A673 (cell line): Measurements from ENCODE around the gene SLC51A. TPM values are rescaled to one million over a fixed set of nuclear protein-coding genes. Genes with fewer than 3 reads are reported as not detected.

Experiments
- Bru-seq: library from RNA; stranded (reverse); fragments of 400-500 nt; gene quantifications from one replicate; lab custom pipeline; 2021; lab: Mats Ljungman, UMichigan
- BruChase-seq, 2 experiments: library from RNA; stranded (reverse); fragments of 400-500 nt; gene quantifications; one replicate each; lab custom pipeline; 2021; lab: Mats Ljungman, UMichigan
- BruUV-seq: library from RNA; stranded (reverse); fragments of 400-500 nt; replicated peaks from 2 replicates; lab custom pipeline; 2021; lab: Mats Ljungman, UMichigan
- CTCF ChIA-PET: fragments of 300-600 bp; sonication (Branson Sonifier 250); formaldehyde crosslinking; loops from one replicate; lab custom pipeline; 2022; ENCODE audit warnings: antibody characterized with exemption; lab: Charles Lee
- POLR2A ChIA-PET: fragments of 300-600 bp; sonication (Branson Sonifier 250); formaldehyde crosslinking; loops from one replicate; lab custom pipeline; 2022; ENCODE audit warnings: antibody characterized with exemption; ENCODE audit not compliant: low non-redundant PET; lab: Charles Lee
- DNase-seq: peaks from one replicate; pipeline ENCODE4 v3.0.0-alpha.2; 2015; ENCODE audit warnings: low spot score
- H3K27ac ChIP-seq: fragments of 200-600 bp; sonication (generic); 2 replicates; pipeline ENCODE4 v1.5.1; 2016; ENCODE audit warnings: mixed run types, low read depth, mild to moderate bottlenecking, mixed read lengths, antibody characterized with exemption, low read length; ENCODE audit not compliant: poor library complexity, severe bottlenecking
- H3K27me3 ChIP-seq: fragments of 200-600 bp; sonication (generic); replicated peaks from 2 replicates; pipeline ENCODE4 v1.6.1; 2017; ENCODE audit warnings: mixed run types, low read depth, mild to moderate bottlenecking, mixed read lengths, antibody characterized with exemption, low read length; ENCODE audit not compliant: insufficient read depth, poor library complexity
- H3K36me3 ChIP-seq: fragments of 200-600 bp; sonication (generic); 2 replicates; pipeline ENCODE4 v1.6.1; 2016; ENCODE audit warnings: mixed run types, mild to moderate bottlenecking, mixed read lengths, antibody characterized with exemption, low read length; ENCODE audit not compliant: insufficient read depth, poor library complexity, severe bottlenecking
- H3K4me1 ChIP-seq: fragments of 200-600 bp; sonication (generic); 2 replicates; pipeline ENCODE4 v1.6.1; 2017; ENCODE audit warnings: mixed run types, mild to moderate bottlenecking, mixed read lengths, antibody characterized with exemption, low read length; ENCODE audit not compliant: insufficient read depth, poor library complexity, severe bottlenecking
- H3K4me3 ChIP-seq: fragments of 200-600 bp; sonication (generic); 2 replicates; pipeline ENCODE4 v1.5.1; 2016; ENCODE audit warnings: low read depth, mixed run types, mild to moderate bottlenecking, mixed read lengths, low read length; ENCODE audit not compliant: poor library complexity, severe bottlenecking
- H3K9me3 ChIP-seq: fragments of 200-600 bp; sonication (generic); 2 replicates; pipeline ENCODE4 v1.6.1; 2016; ENCODE audit warnings: mixed run types, low read depth, mild to moderate bottlenecking, mixed read lengths, antibody characterized with exemption, low read length; ENCODE audit not compliant: poor library complexity, severe bottlenecking
- EZH2 ChIP-seq: fragments of 200-600 bp; sonication (generic); IDR thresholded peaks from 2 replicates; pipeline ENCODE4 v1.6.1; 2017; ENCODE audit warnings: borderline replicate concordance, low read depth, mild to moderate bottlenecking, mixed read lengths, antibody characterized with exemption, low read length; ENCODE audit not compliant: poor library complexity, severe bottlenecking
- intact Hi-C: fragments of 100-400 bp; cut with micrococcal nuclease; formaldehyde crosslinking; loops from one replicate; pipeline ENCODE4 v1.10.0; 2022; ENCODE audit not compliant: unreplicated experiment
- long read RNA-seq: library from polyadenylated mRNA; stranded (forward); transcript quantifications from one replicate; pipeline ENCODE4 v2.0.0, GENCODE V29; 2022
- total RNA-seq: library from RNA; stranded (reverse); gene quantifications from 2 replicates; pipeline ENCODE4 v1.2.3, GENCODE V29; 2021
- TF ChIP-seq, protein P1 (sequence below): fragments of 300-800, 200-600 bp; sonication (generic); conservative IDR thresholded peaks from 2 replicates; pipeline ENCODE4 v1.5.1; 2017; ENCODE audit warnings: low read depth, mild to moderate bottlenecking, antibody characterized with exemption, low read length, moderate library complexity, mixed read lengths

SLC51A gene
- total RNA-seq, result not detected in 2 replicates
- not detected for Bru-seq, nascent RNA
- BruChase-seq, experiment 1, labeled RNA remaining after a 2-hour chase, result not detected
- not detected for BruChase-seq, experiment 2, labeled RNA remaining after a 6-hour chase
- long read RNA-seq, partial matches to known transcripts, result 0 of 5 reads
- long read RNA-seq, other reads (novel, unspliced or antisense), result 5 of 5 reads

DNA sequence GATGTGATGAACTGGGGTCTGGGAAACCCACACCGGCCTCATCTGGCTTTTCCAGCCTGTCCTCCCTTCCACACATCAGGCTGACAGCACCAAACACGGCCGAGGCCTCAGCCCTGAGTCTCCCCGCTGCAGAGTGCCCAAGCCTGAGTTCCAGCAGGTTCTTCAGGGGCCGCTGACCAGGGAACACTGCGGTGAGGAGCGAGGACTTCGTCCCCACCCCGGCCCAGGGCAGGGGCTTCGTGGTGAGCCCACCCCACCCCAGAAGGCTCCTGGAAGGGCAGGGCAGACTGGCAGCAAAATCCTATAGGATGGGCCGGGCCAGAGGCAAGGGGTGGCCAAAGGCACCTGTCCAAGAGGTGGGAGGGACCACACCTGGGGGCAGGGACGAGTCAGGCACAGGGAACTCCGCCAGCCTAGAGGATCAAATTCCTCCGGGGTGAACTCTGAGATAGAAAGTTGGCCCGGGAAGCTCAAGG lies at the start of gene SLC51A:
SLC51A (plus strand) TSS at position 446 of the 476 bp plus-strand sequence. CDS start 179 bp downstream, outside the sequence.
- intact Hi-C loops, result no loop called here
- CTCF ChIA-PET, result no interaction called here

DNA sequence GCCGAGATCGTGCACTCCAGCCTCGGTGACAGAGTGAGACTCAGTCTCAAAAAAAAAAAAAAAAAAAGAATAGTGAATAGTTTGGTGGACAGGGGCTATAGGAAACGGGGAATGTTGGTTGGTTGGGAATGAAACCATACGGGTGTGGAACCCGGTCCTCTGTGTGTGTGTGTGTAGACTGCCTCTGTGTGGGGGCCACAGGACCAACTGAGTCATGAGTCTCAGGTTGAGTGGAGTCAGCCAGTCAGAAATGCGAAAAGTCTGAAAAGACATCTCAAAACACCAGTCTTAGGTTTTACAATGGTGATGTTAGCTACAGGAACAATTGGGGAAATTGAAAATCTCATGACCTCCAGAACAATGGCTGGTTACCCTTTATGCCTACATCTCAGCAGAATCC lies 49.6 kb upstream of the SLC51A start:
- no TSS peak for BruUV-seq
- intact Hi-C loops, result no loop called here
- ChIA-PET POLR2A (no interaction called here), CTCF (no interaction called here)
- Histone ChIP-seq H3K27me3 (no peaks in the 10 kb centered on the region), H3K9me3 (no peaks in the 10 kb centered on the region), H3K36me3 (no peaks in the 10 kb centered on the region), H3K27ac (no peak overlapping the region), H3K4me3 (no peak overlapping the region), H3K4me1 (peaks cover 4% of the 10 kb centered on the region)
- no peak for DNase-seq
- TF ChIP-seq, protein P1, sequence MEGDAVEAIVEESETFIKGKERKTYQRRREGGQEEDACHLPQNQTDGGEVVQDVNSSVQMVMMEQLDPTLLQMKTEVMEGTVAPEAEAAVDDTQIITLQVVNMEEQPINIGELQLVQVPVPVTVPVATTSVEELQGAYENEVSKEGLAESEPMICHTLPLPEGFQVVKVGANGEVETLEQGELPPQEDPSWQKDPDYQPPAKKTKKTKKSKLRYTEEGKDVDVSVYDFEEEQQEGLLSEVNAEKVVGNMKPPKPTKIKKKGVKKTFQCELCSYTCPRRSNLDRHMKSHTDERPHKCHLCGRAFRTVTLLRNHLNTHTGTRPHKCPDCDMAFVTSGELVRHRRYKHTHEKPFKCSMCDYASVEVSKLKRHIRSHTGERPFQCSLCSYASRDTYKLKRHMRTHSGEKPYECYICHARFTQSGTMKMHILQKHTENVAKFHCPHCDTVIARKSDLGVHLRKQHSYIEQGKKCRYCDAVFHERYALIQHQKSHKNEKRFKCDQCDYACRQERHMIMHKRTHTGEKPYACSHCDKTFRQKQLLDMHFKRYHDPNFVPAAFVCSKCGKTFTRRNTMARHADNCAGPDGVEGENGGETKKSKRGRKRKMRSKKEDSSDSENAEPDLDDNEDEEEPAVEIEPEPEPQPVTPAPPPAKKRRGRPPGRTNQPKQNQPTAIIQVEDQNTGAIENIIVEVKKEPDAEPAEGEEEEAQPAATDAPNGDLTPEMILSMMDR, result no peak

More for the DNA sequence above, at the start of gene SLC51A:
- Histone ChIP-seq H3K27me3 (no peaks in the 10 kb centered on the region), H3K36me3 (no peaks in the 10 kb centered on the region), H3K4me1 (peaks cover 6% of the 10 kb centered on the region), H3K27ac (no peak within 1 kb of the TSS), H3K9me3 (no peaks in the 10 kb centered on the region), H3K4me3 (no peak within 1 kb of the TSS)
- no peak for TF ChIP-seq EZH2
- BruUV-seq, result no TSS peak
- POLR2A ChIA-PET, result no interaction called here
- no peak for DNase-seq

DNA sequence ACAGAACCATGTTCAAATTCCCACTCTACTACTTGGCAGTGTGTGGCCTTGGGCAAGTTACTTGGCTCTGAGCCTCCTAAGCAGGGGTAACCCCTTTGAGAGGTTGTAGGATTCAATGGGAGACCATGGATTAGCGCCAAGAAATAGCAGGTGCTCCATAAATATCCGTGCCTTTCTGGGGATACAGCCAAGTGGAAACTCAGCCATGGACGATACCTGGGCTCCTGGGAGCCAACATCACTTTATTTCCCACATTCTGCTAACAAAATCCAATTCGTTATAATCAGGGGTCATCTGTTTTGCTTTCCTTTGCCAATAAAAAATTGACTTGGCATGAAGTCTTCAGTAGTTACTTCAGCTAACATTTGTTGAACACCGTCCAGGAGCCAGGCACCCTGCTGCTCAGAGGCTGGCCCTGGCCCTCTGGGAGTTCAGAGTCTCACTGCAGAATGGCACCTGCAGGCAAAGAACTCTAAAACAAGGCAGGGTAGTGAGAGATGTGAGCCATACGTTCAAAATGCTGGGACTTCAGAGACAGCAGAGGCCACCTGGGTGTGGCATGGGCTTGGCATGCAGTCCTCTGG lies 47.4 kb upstream of the SLC51A start:
- CTCF ChIA-PET, result no interaction called here
- Histone ChIP-seq H3K4me1 (peaks cover 4% of the 10 kb centered on the region), H3K27me3 (no peaks in the 10 kb centered on the region), H3K27ac (no peak overlapping the region), H3K36me3 (no peaks in the 10 kb centered on the region), H3K4me3 (no peak overlapping the region), H3K9me3 (no peaks in the 10 kb centered on the region)
- BruUV-seq, result no TSS peak
- no peak for DNase-seq
- TF ChIP-seq, protein P1, result no peak
- TF ChIP-seq EZH2, result no peak
- POLR2A ChIA-PET, result no interaction called here
- intact Hi-C loops, result no loop called here
